Measurements from ENCODE around the gene EPS8L2.
A peak's percentile ranks its signal among the peaks of the same experiment; 100 is the strongest.
"Not testable (repeated sequence)": the region's sequence is repeated elsewhere in the genome, so short reads cannot be mapped to it uniquely, and the experiment has no call there.

Gene EPS8L2

DNA sequence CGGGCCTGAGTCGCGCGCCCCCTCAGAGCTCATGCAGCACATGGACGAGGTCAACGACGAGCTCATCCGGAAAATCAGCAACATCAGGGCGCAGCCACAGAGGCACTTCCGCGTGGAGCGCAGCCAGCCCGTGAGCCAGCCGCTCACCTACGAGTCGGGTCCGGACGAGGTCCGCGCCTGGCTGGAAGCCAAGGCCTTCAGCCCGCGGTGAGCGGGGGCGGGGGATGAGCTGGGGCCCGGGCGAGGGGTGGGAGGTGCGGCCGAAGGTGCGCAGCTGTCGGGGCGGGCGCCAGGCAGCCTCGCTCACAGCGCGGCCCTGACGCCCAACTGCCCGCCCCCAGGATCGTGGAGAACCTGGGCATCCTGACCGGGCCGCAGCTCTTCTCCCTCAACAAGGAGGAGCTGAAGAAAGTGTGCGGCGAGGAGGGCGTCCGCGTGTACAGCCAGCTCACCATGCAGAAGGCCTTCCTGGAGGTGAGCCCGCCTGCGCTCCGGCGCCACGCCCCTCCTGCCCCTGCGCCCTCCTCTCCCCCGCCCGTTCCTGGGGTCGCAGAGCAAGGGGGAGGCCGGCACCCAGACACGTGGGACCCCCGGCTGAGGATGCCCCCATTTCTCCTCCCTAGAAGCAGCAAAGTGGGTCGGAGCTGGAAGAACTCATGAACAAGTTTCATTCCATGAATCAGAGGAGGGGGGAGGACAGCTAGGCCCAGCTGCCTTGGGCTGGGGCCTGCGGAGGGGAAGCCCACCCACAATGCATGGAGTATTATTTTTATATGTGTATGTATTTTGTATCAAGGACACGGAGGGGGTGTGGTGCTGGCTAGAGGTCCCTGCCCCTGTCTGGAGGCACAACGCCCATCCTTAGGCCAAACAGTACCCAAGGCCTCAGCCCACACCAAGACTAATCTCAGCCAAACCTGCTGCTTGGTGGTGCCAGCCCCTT lies 20.5 kb downstream of the EPS8L2 start:
- peak; percentile 49 to 62 for DNase-seq

DNA sequence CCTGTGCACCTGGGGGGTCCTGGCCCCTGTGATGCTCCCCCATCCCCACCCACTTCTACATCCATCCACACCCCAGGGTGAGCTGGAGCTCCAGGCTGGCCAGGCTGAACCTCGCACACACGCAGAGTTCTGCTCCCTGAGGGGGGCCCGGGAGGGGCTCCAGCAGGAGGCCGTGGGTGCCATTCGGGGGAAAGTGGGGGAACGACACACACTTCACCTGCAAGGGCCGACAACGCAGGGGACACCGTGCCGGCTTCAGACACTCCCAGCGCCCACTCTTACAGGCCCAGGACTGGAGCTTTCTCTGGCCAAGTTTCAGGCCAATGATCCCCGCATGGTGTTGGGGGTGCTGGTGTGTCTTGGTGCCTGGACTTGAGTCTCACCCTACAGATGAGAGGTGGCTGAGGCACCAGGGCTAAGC lies 21.3 kb downstream of the EPS8L2 start:
- DNase-seq, result no peak

DNA sequence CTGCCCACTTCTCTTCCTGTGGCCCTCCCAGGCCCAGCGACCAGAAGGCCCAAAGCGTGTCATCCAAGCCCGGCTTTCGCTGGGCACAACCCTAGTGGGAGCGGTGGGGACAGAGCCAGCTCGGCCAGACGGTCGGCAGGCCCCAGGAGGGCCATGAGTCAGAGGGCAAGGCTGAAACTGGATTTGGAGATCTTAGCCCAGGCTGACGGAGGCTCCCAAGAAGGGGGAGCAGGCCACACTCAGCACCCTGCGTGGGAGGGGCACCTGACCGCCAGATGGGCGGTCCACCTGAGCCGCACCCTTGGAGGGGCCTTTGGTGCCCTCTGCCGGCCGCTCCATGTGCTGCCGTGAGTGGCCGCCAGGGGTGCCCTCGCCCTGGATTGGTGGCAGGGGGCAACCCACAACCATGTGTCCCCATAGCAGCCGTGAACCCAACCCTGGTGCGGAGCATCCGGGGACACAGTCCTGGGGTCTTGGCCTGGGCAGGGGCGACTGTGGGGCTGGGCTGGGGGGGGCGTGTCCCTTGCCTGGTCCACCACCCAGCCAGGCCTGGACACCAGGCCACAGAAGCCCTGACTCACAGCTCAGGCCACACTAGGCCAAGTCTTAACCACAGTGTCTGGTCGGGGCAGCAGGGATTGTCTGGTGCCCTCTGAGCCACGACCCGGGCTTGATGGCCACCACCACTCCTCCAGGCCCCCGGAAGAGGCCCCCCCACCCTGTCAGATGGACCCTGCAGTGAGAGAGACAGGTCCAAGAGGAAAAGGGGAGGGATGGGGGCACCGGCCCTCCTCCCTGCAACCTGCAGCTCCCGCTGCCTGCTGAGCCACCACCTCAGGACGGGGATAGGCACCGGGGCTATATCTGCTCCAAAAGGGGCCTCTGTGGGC lies 22.1 kb downstream of the EPS8L2 start:
- DNase-seq, result peak; percentile 84 to 88

DNA sequence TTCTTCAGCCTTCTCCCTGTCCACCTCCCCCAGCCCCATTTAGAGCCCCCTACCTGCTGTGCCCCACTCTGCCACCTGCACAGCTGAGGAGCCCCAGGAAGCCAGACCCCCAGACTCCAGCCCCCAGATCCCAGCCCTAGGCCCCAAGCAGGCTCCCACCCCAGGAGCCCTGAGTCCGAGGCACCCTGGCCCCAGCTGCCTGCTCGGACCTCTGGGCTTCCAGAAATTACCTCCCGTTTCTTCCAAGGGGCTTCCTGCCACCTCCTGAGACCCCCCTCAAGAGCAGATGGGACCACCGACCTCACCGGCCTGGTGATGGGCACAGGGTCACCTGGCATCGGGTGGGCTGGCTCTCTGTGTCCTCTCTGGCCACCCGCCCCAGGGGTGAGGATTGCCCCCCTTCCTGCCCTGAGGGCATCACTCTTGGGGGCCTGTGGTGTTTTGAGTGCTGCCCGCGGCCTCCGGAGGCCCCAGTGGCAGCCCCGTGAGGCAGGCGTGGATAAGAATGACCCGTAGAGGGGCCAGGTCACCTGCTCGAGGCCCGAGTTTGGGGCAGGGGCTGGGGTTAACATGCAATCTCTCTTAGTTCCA lies 23.0 kb downstream of the EPS8L2 start:
- DNase-seq, result no peak

DNA sequence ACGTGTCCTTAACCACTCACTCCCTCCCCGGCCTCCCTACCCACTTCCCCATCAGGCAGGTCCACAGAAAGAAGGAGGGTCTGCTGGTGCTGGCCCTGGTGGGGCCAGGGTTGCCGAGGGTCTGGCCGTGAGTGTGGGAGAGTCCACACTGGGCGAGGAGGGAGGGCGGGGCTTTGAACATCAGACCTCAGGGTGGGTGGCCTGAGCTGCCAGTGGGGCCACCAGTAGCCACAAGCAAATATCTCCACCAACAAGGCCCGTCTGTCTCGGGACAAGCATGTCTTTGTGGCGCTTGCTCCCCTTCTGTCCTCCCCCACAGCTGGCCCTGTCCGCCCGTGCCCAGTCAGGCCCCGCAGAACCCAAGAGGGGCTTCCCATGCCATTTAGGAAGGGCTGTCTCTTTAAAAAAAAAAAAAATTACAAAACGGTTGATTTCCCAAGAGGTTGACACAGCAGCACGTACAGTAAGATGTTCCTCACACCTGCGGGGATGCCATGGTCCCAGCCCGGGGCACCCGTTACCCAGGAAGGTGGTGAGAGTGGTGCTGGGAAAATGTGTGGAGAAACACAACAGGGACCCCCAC lies 23.6 kb downstream of the EPS8L2 start:
- no peak for DNase-seq

DNA sequence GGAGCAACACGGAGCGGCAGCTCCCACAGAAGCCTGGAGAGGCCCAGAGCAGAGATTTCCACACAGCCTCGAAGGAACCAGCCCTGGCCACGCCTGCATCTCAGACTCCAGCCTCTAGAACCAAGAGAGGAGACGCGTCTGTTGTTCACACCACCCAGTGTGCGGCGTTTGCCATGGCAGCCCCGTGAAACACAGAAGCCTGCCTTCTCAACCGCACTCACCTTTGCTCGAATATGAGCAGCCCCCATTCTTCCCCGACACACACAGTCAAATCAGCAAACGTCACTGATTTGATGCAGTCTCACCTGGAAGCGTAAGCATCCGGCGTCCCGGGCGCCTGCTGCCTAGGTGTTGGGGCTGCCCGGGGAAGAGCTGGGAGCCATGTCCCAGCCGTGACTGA lies 27.0 kb downstream of the EPS8L2 start:
- DNase-seq, result no peak

DNA sequence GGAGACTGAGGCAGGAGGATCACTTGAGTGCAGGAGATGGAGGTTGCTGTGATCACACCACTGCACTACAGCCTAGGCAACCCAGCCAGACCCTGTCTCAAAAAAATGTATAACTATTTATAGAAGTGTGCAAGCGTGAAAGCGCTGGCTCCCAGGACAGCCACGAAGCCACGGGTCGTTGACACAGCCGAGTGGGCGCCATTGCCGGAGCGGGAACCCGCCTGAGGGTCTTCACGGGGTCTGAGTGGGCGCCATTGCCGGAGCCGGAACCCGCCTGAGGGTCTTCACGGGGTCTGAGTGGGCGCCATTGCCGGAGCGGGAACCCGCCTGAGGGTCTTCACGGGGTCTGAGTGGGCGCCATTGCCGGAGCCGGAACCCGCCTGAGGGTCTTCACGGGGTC lies 28.5 kb downstream of the EPS8L2 start:
- DNase-seq, result not testable (repeated sequence)

DNA sequence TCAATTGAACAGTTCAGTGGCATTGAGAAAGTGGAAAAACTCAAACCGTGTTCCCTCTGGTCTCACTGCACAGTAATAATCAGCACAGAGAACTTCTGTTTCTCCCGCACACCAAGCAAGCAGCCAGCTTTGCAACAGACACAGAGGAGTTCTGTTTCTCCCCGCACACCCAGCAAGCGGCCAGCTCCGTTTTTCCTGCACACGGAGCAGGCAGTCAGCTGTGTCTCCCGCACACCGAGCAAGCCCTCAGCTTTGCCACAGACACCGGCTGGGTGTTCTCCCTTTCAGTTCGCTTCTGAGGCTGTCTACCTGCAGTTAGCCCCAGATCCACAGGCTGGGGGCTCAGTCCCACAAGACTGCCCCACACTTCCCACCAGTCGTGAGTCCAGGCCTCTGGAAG lies 31.3 kb downstream of the EPS8L2 start:
- no peak for DNase-seq

DNA sequence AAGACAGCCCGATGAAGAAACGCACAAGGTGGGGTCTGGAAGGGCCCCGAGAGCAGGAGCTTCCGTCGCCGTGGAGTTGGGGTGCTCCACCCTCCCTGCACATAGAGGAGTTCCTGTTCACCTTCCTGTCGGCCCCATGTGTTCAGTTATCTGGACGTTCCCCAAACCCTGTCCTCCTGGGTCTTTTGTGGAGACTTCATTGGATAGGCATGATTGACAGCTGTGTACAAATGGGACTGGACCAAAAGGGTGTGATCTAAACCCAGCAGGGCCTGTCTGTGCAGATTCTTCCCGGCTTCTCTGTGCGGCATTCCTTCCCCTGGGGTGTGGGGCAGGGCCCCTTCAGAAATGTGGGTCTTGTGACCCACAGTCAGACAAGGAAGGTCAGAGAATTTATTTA lies 31.9 kb downstream of the EPS8L2 start:
- not testable (repeated sequence) for DNase-seq

DNA sequence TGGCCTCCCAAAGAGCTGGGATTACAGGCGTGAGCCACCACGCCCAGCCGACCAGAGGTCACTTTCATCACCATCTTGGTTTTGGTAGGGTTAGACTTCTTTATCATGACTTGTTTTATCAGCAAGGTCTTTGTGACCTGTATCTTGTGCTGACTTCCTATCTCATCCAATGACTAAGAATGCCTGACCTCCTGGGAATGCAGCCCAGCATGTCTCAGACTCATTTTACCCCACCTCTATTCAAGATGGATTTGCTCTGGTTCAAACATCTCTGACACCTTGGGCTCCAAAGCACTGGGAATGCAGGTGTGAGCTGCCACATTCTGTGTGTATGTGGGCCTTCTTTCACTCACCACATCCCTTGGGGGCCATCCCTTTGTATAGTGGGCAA lies 36.1 kb downstream of the EPS8L2 start:
- no peak for DNase-seq

DNA sequence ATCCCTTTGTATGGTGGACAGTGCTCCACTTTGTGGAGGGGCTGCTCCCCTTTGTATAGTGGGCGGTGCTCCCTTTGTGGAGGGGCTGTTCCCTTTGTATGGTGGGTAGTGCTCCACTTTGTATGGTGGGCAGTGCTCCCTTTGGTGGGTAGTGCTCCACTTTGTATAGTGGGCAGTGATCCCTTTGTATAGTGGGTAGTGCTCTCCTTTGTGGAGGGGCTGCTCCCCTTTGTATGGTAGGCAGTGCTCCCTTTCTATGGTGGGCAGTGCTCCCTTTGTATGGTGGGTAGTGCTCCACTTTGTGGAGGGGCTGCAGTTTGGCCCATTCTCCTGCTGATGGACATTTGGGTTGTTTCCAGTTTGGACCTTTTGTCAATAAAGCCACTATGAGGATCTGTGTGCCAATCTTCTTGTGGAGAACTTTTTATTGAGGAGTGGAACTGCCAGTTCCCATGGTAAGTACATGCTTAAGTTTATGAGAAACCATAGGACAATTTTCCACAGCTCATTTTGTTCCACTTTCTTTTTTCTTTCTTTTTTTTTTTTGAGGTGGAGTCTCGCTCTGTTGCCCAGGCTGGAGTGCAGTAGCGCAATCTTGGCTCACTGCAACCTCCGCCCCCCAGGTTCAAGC lies 36.7 kb downstream of the EPS8L2 start:
- no peak for DNase-seq

DNA sequence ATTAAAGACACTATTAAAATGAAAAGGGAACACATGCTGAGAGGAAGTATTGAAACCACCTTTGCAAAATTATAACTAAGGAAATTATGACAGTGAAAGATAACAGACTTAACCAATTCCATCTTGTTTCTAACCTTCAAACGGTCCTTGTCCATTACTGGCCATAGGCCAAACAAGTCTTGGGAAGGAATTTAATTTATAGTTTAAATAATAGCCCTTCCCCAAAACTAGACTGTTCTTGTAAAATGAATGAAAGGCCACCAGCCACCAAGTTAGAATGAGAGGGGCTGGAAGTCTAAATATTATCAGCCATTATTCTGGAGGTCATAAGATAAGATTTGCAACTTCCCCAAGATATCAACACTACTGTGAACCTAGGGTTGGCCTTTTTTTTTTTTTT lies 39.4 kb downstream of the EPS8L2 start:
- no peak for DNase-seq

DNA sequence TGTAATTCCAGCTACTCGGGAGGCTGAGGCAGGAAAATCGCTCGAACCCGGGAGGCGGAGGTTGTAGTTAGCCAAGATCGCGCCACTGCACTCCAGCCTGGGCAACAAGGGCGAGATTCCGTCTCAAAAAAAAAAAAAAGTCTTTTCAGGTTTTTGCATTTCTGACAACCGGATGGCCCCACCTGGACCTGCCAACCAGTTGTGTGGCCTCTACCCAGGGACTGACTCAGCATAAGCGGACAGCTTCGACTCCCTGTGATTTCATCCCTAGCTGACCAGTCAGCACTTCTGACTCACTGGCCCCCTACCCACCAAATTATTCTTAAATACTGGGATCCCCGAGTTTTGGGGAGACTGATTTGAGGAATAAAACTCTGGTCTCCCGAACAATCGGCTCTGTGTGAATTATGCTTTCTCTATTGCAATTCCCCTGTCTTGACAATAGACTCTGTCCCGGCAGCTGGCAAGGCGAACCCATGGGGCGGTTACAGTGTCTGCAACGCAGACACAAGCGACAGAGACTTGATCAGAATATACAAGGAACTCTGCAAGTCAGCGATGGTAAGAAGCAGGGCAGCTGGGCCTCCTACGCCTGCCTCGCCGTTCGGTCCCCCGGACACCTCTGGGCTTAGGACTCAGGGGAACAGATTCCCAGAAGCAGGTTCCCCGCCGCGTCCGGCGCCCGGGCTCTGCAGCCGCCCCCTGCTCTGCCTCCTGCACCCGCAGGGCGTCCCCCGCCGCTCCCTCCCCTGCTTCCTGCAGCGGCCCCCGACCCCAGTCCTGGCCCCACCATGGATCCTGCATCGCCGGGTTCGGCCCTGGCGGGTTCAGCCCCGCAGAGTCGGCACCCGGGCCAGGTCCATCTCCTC lies 40.5 kb downstream of the EPS8L2 start:
- DNase-seq, result peak in 1 of 2 donors; percentile 43

DNA sequence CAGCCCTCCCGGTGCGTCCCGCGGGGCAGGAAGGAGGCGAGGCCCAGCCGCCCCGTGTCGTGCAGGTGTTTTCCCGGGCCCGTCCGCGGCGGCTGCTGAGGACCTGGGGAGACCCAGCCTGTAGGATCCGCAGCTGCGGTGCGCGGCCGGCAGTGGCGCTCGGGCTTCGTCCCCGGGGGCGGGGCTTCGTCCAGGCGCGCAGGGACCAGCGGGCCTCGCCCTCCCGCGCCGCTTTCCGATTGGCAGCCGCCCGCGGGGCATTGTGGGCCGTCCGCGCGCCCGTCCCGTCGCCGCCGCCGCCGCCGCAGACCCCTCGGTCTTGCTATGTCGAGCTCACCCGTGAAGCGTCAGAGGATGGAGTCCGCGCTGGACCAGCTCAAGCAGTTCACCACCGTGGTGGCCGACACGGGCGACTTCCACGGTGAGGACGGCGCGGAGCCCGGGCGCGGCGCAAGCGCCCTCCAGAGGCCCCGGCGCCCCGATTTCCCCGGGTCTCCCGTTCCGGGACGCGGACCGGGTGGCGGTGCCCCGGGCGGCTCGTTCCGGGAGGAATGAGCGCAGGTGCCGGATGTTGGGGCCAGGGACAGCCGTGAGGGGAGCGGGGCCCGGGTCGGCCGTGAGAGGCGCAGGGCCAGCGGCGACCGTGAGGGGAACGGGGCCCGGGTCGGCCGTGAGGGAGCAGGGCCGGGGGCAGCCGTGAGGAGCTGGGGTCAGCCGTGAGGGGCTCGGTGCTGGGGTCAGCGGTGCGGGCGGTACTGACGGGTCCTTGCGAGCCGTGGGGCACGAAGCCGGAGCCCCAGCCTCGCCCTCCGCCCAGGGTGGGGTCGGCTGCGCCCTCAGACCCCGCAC lies 41.4 kb downstream of the EPS8L2 start, which contains the start of gene TALDO1:
Gene TALDO1 (plus strand): TSS at position 307 of the 849 bp plus-strand sequence. CDS start 18 bp downstream, at position 325.
- peak; percentile 88 to 95 for DNase-seq

DNA sequence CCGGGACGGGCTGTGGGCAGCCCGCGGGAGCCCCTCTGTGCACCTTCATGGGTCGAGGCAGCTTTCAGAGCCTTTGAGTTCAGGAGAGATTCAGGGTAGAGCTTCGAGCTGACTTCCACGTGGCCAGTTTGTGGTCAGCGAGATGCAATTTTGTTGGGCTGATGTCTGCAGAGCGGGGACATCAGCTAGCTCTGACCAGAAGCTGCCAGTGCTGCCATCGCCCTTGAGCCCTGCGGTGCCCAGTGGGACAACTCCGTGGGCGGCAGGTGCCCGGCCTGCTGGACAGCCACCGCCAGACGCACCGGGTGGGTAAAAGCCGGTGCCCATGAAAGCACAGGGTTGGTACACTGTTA lies 42.0 kb downstream of the EPS8L2 start:
- no peak for DNase-seq

DNA sequence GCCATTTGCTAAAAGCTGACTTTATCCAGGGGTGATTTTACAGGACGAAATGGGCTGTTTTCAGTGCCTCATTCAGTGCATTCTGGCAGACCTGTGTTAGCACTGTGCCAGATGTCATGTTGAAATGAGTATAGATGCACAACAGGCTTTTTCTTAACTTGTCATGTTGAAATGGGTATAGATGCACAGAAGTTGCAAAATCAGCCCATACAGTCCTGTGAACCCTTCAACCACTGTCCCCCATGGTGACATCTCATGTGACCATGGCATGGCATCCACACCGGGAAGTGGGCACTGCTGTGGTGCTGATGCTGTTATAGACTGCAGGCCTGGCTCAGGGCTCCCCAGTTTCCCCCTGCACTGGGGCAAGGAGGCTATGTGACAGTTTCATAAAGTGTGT lies 43.7 kb downstream of the EPS8L2 start:
- no peak for DNase-seq

DNA sequence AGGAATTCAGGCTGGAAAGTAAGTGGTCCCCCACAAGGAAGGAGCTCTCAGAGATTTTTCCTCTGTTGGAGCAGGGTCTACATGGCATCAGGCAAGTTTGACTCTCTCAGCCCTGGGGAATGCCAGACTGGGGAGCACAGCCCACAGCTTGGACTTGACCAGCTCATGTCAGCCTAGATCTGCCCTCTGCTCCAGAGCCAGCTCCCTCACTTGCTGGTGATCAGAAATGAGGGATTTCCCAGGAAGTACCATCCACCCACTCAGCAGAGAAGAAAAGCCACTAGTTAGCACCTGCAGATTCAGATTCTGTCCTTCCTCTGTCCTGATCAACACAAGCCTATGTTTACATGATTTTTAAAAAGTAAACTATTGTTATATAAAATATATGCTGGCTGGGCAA lies 54.2 kb downstream of the EPS8L2 start:
- no peak for DNase-seq

DNA sequence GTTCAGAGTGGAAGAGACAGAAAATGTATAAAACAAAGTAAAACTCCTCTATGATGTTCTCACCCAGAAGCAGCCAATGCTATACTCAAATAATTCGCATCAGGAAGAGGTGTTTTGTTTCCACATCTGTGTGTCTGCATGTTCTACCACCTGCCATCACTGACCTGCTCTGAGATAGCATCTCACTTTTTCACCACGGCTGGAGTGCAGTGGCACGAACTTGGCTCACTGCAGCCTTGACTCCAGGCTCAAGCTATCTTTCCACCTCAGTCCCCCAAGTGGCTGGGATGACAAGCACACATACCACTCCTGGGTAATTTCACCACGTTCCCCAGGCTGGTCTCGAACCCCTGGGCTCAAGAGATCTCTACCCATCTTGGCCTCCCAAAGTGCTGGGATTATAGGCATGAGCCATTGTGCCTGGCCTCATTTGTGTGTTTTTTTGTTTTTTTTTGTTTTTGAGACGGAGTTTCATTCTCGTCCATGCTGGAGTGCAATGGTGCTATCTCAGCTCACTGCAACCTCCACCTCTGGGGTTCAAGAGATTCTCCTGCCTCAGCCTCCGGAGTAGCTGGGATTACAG lies 55.6 kb downstream of the EPS8L2 start:
- no peak for DNase-seq

DNA sequence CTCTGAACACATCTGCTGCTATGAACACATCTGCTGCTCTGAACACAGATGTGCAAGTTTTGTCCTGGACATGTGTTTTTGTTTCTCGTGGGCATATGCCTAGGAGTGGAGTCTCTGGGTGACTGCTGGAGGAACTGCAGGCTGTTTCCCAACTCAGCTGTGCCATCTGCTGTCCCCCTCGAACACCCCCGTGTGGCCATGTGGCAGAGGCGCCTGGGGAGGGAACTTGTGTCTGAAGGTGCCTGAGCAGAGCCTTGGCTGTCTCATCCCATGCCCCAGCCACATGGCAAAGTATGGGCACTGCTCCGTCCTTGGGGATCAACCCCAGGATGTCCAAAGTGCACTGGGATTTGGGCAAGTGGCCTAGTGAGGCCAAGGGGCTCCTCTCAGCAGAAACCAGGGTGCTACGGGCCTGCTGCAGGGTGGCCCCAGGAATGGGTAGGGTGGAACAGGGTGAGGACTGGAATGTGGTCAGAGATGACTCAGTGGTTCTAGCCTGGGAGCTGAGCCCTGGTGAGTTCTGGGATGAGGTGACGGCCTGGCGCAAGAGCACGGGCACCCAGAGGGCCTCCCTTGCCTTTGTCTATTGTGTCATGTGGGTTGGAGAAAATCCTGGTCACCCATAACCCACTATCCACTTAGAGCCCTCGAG lies 56.5 kb downstream of the EPS8L2 start:
- peak in 1 of 2 donors; percentile 33 for DNase-seq
